Measurements from ENCODE around the gene GRIK3. TPM values are rescaled to one million over a fixed set of nuclear protein-coding genes. Genes with fewer than 3 reads are reported as not detected.

The GRIK3 gene
- total RNA-seq, 1 donor from 2014 or later = 0.27 TPM

DNA sequence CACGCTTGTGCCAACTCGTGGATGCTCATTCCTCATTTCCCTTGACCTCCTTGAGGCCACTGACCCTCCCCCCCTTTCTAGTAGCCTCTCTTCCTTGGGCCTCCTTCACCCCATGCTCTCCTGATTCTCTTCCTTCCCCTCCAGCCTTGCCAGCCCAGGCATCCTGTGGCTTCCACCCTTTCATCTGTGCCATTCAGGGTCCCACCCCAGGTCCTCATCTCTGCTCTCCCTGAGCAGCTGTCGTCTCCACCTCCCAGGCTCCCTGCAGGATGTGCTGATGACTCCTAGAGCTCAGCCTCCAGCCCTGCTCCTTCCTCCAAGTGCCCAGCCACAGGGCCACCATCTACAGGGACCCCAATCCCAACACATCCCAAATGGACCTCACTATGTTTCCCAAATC lies 197.4 kb downstream of the GRIK3 start:
- DNase-seq (no peak), ATAC-seq (no peak)
- Histone ChIP-seq H3K27ac (no peak overlapping the region), H3K36me3 (no peaks in the 10 kb centered on the region), H3K4me3 (no peak overlapping the region), H3K9me3 (no peaks in the 10 kb centered on the region), H3K4me1 (no peaks in the 10 kb centered on the region), H3K27me3 (ENCODE audit: low read depth) (peaks cover 16% of the 10 kb centered on the region)
- TF ChIP-seq, protein P1, sequence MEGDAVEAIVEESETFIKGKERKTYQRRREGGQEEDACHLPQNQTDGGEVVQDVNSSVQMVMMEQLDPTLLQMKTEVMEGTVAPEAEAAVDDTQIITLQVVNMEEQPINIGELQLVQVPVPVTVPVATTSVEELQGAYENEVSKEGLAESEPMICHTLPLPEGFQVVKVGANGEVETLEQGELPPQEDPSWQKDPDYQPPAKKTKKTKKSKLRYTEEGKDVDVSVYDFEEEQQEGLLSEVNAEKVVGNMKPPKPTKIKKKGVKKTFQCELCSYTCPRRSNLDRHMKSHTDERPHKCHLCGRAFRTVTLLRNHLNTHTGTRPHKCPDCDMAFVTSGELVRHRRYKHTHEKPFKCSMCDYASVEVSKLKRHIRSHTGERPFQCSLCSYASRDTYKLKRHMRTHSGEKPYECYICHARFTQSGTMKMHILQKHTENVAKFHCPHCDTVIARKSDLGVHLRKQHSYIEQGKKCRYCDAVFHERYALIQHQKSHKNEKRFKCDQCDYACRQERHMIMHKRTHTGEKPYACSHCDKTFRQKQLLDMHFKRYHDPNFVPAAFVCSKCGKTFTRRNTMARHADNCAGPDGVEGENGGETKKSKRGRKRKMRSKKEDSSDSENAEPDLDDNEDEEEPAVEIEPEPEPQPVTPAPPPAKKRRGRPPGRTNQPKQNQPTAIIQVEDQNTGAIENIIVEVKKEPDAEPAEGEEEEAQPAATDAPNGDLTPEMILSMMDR (IDR thresholded peaks at IDR 0.05) = no peak
- intact Hi-C loops (cut with DNase I) = no loop called here

DNA sequence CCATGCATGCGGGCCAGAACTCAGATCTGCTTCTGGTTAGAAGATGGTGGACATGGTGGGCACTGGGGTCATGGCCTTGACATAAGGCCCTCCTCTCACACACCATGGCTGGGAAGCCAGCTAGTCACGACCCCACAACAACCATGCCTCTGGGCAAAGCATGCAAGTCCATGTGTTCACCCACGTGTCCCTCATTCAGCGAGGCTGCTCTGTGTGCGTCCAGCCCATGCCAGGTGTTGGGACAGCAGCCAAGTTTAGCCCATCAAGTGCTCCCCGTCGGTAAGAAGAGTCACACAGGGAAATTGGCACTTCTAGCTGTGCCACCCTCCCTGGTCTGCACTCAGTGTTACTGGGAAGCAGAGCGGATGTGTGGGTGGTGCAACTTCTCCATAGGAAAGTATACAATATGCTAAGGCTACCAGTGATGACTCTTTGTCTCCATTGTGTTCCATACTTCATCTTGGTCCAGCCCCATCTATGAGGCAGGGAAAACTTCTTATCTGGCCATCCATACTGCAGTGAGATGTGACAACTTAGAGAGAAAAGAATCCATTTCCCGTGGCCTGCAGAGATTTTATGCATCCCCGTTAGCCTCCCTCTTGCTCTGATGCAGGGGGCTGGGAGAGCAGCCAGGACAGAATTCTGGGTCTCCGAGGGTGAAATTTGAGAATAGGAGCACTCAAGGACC lies 198.0 kb downstream of the GRIK3 start:
- H3K27me3 ChIP-seq (ENCODE audit: low read depth) = peaks cover 16% of the 10 kb centered on the region
- no peaks in the 10 kb centered on the region for H3K9me3 ChIP-seq
- H3K36me3 ChIP-seq = no peaks in the 10 kb centered on the region
- H3K27ac ChIP-seq = no peak overlapping the region
- intact Hi-C loops (cut with DNase I) = no loop called here
- TF ChIP-seq, protein P1 (IDR thresholded peaks at IDR 0.05) = no peak
- ATAC-seq = no peak
- no peaks in the 10 kb centered on the region for H3K4me1 ChIP-seq
- DNase-seq = no peak
- no peak overlapping the region for H3K4me3 ChIP-seq

DNA sequence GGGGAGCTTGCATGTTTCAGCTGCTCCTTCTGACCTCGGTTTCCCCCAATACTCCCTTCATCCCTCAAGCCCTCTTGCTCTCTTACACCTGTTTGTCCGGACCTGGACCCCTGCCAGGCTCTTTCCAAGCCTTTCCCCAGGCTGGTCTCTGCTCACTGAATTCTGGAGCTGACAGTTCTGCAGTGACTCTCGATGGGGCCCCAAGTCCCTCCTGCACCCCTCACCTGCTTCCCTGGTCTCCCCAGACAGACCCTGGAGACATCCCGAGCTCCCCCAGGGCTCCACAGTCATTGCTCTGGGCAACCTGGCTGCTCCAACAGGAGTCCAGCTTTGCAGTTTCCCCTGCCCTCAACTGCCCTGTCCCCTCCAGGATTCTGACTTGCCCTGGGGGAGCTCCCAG lies 198.6 kb downstream of the GRIK3 start:
- Histone ChIP-seq H3K9me3 (no peaks in the 10 kb centered on the region), H3K4me3 (no peak overlapping the region), H3K36me3 (no peaks in the 10 kb centered on the region), H3K4me1 (no peaks in the 10 kb centered on the region), H3K27me3 (ENCODE audit: low read depth) (peaks cover 16% of the 10 kb centered on the region), H3K27ac (no peak overlapping the region)
- intact Hi-C loops (cut with DNase I) = no loop called here
- TF ChIP-seq, protein P1 (IDR thresholded peaks at IDR 0.05) = no peak
- ATAC-seq (no peak), DNase-seq (no peak)

DNA sequence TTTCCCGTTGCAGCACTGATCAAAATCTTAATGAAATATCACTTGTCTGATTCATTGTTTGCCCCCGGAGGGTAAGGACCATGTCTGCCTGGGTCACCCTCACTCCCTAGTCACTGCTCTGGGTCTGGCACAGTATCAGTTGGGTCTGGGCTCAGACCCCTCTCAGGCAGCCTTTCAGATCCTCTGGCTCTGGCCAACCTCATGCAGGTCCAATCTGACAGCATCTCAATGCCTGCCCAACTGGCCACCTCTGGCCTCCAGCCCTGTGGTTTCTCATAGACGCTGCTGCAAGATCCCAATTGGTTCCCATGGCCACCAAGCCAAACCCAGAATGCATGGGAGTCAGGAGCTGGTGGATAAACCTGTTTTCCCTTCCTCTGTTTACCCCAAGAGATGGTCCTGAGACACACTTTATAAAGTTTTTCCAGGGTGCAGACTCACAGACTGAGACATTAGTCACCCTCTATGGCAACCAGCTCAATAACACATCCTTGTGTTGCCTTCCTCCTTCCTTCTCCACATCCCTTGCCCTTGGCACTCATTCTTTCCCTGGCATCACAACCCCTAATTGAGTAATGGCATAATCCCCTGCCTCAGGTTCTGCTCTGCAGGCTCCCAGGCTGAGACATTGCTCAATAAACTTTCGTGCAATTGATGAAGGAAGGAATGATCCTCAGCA lies 199.2 kb downstream of the GRIK3 start:
- Histone ChIP-seq H3K36me3 (no peaks in the 10 kb centered on the region), H3K4me3 (no peak overlapping the region), H3K4me1 (no peaks in the 10 kb centered on the region), H3K27ac (no peak overlapping the region), H3K9me3 (no peaks in the 10 kb centered on the region), H3K27me3 (ENCODE audit: low read depth) (peaks cover 16% of the 10 kb centered on the region)
- TF ChIP-seq, protein P1 (IDR thresholded peaks at IDR 0.05) = no peak
- intact Hi-C loops (cut with DNase I) = no loop called here
- DNase-seq = no peak
- no peak for ATAC-seq

DNA sequence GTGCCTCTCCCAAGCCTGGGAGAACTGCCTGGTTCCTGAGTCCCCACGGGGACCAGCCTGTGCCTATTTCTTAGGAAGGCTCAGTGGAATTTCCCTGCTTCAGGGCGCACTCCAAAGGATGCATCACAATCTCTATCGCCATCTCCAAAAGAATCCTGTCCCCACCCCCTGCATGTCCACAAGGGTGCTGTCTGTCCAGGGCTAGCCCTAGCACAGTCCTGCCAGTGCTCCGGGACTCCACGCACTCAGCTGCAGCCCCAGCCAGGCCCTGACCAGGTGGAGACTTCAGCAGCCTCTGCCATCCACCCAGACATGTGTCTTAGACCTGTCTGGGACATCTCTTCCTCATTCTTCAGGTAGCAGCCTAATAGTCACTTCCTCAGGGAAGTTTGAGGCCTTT lies 199.7 kb downstream of the GRIK3 start:
- ATAC-seq (no peak), DNase-seq (no peak)
- Histone ChIP-seq H3K27me3 (ENCODE audit: low read depth) (peaks cover 19% of the 10 kb centered on the region), H3K9me3 (no peaks in the 10 kb centered on the region), H3K4me3 (no peak overlapping the region), H3K27ac (no peak overlapping the region), H3K4me1 (no peaks in the 10 kb centered on the region), H3K36me3 (no peaks in the 10 kb centered on the region)
- TF ChIP-seq, protein P1 (IDR thresholded peaks at IDR 0.05) = no peak
- intact Hi-C loops (cut with DNase I) = no loop called here

All from lower lobe of right lung (tissue), 2 donors.